GM19468 (cell line): ENCODE data around the gene LCLAT1.
"Not testable (repeated sequence)": the region's sequence is repeated elsewhere in the genome, so short reads cannot be mapped to it uniquely, and the experiment has no call there.

Experiments used
- ATAC-seq: cut with Tn5 transposase; IDR thresholded peaks from one replicate; pipeline ENCODE4 v1.9.1; 2021; ENCODE audit warnings: mild to moderate bottlenecking, moderate library complexity, moderate number of reproducible peaks; ENCODE audit not compliant: unreplicated experiment; ENCODE audit errors: extremely low read depth

LCLAT1 gene

DNA sequence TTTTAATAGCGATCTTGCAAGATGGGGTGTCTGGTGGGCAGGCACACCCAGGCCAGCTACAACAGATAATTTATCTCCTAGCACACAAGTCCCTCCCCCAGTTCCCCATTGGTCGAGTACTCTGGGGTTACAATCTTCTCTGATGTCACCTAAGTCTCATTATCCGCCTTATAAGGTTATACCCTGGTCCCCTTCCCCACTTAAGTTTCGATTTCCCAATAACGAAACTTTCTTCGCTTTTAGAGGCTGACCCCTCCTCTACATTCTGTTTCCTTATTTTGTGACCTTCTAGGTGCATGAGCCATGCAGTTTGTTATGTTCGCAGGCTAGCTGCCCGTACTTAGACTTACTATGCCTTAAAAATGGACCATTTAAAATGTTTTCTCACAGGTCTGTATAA lies 180.1 kb downstream of the LCLAT1 start:
- ATAC-seq: no peak

DNA sequence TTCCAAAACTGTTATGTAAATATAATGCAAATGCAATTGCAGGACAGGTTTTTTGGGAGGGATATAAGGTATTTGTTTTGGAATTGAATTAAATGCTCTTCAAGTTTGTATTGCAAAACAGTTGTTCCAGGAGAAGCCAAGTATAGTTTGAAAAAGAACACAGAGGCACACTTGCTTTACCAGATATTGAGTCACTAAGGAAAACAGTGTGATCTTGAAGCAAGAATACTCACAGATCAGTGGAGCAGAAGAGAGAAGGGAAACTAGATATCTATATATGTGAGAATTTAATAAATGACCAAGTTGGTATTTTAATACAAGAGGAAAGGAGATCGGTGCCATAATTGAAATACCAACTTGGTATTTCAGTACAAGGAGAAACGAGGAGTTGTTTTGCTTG lies 181.3 kb downstream of the LCLAT1 start:
- ATAC-seq: no peak

DNA sequence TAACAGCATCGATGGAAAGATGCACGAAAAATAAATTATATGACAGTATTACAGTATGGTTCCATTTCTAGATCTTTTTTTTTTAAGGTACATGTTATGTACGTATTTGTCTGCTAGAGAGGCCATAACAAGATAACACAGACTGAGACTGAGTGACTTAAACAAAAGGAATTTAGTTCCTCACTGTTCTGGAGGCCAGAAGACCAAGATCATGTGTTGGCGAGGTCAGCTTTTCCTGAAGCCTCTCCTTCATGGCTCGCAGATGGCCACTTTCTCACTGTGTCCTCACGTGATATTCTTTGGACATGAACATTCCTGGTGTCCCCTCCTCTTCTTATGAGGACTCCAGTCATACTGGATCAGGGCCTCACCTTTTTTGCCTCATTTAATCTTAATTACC lies 182.8 kb downstream of the LCLAT1 start:
- ATAC-seq: no peak

DNA sequence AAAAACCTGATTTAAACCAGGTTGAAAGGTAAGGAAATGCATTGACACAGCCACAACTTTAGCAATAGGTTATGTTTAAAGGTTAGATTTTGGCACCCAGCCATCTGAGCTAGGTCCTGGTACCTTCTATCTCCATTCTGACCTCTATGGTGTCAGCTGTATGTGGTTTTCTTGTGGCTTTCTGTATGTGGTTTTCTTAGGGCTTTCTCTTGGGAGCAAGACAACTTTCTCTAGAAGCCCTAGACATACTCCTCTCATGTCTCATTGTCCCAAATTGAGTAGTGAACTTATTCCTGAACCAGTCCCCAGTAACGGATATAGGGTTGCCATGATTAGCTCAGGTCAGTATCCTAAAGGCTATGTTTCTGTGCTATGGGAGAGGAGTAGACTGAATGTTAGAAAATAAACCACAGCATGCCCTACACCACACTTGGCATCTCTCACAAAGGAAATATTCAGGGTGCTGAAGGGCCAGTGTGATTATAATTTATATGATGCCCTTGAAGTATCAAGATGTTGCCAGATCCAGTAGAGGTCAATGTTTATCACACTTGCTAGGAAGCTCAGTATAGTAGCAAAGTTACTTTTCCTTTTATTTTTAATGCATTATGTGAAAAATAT lies 184.1 kb downstream of the LCLAT1 start:
- no peak for ATAC-seq

DNA sequence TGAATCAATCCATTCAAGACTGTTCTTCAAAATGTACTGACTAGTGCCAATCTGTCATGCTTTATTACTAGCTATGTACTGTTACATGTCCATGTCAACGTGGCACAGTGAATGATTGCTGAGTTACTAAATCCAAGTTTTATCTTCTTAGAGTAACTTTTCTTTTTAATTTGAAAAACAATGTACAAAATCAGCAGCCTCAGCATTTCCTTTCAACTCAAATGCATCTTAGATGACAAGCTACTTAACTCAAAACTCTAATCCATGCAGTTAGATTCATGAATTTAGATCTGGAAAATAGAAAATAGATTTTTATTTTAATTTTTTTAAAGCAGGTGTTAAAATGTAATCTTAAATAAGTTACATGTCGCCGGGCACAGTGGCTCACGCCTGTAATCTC lies 186.0 kb downstream of the LCLAT1 start:
- ATAC-seq: no peak

DNA sequence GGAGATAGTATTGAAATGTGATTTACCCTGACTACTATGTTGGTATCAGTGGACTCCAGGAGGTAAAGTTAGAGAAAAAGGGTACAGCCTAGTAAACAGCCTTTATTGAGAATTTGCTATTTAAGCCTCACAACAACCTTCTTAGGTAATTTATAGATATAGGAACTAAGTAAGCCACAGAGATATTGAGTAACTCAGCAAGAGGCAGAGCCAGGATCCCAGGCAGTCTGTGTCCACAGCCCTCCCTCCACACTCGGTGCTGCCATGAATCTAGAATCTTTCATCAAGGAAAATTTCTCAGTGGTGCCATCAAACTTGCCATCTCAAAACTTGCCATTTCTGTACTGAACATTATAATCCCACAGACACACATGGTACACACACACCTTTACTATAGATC lies 189.3 kb downstream of the LCLAT1 start:
- ATAC-seq: no peak

DNA sequence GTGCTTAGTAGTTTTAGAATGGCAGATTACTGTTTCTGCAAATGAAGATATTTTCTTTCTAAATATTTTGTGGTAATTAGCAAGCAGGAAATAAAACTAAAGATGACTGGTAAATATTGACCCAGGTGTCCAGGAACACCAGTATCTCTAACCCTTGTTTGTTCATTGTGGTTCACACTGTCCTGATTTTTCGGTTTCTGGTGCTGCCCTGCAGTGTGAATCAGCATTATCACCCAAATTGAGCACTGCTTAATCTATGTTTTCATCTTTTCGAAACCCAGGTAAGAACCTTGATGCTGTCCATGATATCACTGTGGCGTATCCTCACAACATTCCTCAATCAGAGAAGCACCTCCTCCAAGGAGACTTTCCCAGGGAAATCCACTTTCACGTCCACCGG lies 192.8 kb downstream of the LCLAT1 start:
- no peak for ATAC-seq

DNA sequence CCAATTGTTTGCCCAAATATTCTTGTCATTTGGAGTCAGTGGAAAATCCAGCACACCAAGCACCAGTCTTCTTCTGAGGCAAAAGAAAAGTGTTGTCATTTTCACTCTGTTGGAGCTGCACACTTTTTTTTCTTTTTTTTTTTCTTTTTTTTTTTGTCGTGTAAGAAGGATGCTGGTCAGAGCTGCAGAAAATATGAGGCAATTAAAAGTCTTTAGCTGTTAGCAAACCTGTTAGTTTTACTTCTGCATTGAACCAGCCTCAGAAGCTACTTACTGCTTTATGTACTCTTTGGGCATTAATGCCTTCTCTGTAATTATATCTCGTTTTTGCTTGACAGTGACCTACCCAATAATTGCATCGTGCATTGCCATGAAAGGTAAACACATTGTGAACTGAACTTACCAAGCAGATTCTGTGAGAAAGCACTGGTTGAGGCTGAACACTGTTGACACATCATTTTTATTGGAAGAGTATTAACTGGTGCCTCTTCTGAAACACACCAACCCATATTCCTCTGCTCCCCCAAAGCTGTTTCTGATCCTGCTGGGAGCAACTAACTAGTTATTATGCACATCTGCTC lies 194.8 kb downstream of the LCLAT1 start:
- ATAC-seq: no peak

DNA sequence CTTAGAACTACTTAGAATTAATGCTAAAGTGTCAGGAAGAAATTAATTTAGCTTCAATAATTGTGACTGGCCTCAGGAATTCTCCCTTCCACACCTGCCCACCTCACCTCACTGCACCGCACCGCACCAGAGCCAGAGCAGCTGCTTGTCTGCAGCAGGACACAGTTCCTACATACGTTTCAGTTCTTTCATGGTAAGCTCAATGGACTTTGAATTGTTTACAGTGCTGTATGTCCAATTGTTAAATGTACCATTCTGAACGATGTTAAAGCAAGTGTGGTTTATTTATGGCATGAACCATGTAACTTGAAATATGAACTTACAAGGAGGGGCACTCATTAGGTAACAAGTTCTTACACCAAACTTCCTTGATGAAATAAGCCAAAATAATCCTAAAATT lies 196.0 kb downstream of the LCLAT1 start:
- not testable (repeated sequence) for ATAC-seq

DNA sequence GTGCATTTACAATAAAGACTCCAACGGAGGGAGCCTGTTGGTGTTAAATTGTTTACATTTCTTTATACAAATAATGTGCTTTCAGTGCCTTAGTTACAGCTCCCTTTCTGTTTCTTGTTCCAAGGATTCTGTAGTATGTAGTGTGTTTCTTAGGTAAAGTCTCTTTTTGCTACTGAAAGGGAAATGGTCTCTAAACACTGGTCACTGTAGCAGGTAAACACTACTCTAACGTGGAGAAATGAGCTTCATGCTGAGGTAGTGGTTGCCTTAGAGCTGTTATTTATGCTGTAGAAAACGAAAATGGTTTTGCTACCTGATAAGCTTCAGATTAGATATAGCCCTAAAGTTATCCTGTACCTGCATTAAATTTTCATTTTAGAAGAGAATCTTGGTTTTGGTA lies 196.6 kb downstream of the LCLAT1 start:
- ATAC-seq: no peak

DNA sequence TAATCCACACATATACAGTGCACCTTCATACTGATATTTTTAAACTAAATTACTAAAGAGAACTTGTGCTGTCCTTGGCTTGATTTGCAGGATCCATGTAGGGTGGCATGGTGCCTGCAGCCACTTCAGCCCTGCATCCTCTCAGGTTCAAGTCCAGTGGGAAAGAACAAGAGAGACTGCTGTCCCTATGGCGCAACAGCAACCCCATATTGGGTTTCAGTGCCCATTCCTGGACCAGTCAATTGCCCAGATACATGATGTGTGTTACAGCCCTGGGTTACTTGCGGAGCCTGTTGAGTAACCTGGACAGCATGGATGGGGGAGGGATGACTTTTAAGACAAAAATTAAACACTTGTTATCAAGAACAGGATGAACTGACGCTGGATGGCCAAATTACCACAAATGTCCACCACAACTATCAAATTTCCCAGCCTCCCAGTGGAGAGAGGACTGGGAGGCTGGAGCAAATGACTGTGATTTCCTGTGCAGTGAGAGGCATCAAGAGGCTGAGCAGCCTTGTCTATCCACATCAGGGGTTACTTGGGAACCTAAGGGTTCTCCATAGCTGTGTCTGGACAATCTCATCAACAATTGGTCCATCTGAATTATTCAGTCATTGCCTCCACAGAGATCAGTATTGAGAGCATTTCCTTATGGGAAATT lies 198.2 kb downstream of the LCLAT1 start:
- no peak for ATAC-seq

DNA sequence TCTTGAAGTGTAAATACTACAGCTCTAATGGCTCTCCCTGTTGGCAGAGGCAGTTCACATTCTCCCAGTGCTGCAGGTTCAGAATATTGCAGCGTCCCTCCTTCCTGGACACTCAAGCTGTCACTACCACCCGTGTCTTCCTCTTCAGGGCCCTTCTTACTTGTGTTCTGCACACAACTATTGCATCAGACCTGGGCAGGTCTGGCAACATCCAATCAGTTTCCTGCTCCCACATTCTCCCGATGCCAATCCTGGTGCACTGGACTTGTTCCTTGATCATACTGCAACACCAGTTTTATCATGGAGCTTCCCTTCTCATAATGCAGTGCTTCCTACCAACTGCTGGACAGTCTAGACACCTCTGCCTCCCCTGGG lies 198.7 kb downstream of the LCLAT1 start:
- ATAC-seq: no peak

DNA sequence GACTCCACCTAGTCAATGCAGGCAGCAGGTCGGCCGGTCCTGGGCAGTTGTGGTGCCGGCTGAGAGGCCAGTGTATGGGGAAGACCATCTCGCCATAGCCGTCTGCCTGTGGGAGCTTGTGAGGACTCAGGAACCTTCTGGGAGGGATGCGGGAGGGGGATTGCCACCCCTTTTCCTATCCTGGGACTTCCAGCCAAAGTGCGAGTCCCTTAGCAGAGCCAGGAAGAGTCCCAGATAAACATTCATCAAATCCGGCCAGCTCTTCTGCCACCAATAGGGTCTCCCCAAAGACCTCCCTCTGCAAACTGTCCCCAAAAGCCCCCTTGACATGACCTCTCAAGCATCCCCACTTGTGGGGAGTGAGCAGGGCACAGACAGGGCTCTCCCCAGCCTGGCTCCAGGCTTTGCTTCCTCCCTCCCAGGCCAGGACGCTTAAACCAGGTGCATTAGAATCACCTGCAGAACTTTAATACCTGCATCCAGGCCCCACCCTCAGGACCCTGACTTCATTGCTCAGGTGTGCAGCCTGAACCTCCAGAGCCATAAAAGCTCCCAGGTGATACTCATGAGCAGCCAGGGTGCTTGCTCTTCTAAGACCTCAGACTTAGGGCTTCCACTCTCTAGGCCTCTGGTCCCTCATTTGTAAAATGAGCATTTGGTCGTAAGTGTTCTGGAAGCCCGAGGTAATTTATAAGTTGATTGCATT lies 200.9 kb downstream of the LCLAT1 start:
- no peak for ATAC-seq

DNA sequence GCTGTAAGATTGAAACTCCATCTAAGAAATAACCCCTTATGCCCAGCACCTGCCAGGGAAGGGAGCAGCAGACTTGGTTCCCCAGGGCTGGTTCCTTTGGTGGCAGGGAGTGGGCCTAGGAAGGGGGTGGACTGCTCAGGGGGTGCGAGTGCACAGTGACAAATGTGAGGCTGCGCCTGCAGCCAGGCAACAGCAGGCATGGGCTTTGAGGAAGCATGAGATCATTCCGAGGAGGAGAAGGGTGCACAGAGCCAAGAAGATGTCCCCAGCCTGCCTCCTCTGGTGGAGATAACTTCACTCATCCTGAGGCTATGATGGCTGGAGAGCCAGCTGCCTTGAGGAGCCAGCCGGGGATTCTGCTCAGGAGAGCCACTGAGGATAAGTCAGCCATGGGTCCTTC lies 202.2 kb downstream of the LCLAT1 start:
- ATAC-seq: no peak

DNA sequence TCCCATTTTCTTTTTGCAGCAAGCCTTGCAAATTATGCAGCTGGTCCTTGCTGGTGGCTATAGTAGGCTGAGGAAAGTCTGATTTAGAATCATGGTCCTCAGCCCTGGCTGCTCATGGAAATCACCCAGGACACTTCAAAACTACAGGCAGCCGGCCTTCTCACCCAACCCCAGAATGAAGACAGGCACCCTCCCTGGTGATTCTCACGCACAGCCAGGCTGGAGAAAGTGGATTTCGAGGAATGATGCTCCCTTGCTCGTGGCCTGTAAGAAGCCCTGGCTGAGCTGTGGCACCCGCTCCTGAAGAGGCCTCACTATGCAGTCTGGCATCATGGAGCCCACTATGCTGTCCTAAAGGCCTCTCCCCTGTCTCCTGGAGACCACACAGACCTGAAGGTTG lies 202.8 kb downstream of the LCLAT1 start:
- ATAC-seq: no peak

DNA sequence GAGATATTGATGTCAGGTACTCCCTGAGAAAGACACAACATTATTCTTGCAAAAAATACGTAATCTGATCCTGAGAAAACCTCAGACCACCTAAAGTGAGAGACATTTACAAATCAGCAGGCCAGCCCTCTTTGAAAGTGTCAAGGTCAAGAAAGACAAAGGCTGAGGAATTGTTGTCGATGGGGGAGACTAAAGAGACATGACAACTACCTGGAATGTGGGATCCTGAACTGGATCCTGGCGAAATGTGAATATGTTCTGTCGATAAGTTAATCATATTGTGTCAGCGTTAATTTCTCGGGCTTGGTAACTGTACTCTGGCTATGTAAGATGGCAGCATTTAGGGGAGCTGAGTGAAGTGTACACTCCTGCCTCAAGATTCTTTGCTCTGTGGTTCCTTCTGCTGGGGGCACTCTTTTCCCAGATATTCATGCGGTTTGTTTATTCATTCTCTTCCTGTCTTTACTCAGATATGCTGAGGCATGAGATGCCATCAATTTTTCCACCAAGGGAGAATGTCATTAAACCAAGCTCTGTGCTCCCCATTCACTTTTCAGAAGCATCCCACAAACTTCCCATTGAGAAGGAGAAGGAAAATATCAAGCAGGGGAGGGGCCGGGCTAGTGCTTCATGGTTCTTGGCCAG lies 205.3 kb downstream of the LCLAT1 start:
- ATAC-seq: no peak

DNA sequence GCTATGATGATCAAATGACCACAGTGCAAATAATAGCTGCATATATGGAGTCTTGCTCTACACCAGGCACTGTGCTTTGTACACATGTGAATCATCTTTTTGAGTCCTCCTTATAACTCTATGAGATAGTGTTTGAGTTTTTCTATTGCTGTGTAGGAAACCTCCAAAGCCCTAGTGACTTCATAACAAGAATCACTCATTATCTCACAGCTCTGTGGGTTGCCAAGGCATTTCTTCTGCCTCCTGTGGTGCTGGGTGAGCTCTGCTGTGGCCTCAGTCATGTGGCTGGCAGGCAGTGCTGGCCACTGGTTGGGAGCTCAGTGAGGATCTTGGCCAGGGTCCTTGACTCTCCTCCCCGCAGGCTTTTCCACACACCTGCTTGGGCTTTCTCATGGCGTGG lies 206.8 kb downstream of the LCLAT1 start:
- ATAC-seq: no peak

DNA sequence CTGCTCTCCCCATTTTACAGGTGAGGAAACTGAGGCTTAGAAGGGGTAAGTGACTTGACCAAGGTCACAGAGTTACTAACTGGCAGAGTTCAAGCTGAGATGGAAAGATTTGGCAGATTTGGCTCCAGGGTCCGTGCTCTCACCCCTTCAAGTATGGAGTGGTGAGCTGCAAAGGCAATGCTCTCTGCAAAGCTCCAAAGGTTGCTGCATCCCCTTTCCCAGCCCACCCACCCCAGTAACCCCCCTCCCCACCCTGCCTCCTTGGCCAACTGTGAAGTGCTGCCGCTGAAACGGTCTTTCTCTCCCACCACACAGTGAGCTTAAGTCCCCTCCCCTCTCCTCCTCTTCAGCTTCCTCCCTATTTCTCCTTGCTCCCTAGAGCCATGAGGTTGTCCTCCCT lies 207.4 kb downstream of the LCLAT1 start:
- ATAC-seq: no peak

DNA sequence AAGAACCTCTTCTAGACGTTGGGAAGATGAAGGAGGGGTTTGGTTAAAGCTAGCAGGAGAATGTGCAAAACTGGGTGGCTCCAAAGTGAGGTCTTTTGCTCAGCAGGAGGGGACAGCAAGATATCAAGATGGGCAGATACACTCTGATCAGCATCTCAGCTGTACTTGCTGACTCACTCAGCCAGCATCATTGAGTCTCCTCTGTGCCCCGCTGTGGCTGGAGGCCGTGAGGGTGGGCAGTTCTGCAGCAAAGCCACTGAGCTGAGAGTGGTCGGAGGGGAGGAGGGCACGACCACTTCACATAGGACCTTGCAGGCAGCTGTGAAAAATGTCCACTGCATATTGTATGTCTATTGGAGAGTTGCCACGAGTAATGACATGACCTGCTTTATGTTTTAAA lies 208.2 kb downstream of the LCLAT1 start:
- no peak for ATAC-seq

DNA sequence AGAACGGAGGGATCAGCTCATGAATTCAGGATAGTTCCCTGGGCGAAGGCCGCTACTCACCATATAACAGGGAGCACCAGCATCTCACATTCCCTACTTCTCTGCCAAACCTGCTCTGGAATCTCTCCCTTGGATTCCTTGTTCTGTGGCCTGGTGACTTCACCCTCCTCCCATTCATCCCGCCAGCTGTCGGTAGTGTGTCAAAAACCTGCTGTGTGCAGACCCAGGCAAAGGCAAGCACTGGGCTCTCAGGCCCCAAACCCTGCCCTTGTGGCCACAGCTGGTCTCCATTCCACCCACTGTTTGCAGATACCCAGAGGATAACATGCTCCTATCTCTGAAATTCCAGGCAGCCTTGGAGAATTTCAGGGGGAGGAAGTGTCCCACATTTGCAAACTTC lies 208.6 kb downstream of the LCLAT1 start:
- no peak for ATAC-seq

DNA sequence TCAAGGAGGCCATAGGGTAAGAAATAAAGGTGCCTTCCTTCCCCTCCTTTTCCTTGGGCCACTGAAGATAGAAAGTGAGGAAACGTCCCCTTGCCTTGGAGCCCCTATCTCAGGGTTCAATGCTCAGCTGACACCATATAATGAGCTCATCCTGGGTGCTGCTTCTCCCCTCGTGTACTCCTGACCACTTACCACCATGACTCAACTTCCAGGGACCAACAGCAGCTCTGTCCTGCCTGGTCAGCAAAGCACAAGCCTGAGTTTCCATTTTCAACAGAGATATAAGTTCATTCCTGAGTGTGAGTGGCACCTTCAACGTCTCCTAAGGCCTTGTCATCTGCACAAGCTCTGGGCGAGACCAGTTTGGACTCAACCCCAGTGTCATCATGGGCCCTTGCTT lies 209.0 kb downstream of the LCLAT1 start:
- no peak for ATAC-seq
